Thoracic aorta (tissue), 2 donors: ENCODE data around the gene TBC1D8. TPM values are rescaled to one million over a fixed set of nuclear protein-coding genes. Genes with fewer than 3 reads are reported as not detected.

ENCODE experiments used
- ATAC-seq: fragments of 150-250 bp; one replicate; pipeline ENCODE4 v1.8.0; 2017; ENCODE audit warnings: low read depth; ENCODE audit not compliant: insufficient number of reproducible peaks, low FRiP score
- DNase-seq: peaks from one replicate; pipeline ENCODE4 v3.0.0-alpha.2; 2020; ENCODE audit warnings: low spot score
- H3K27ac ChIP-seq, 2 donors: fragments of 200-600 bp; sonication (generic); 1 replicate in 1 of 2; 2 replicates in 1 of 2; pipeline ENCODE4 v1.5.1; 2016; ENCODE audit warnings: mild to moderate bottlenecking in 2 of 2, moderate library complexity in 2 of 2
- H3K27me3 ChIP-seq: fragments of 200-600 bp; sonication (generic); replicated peaks from 2 replicates; pipeline ENCODE4 v1.6.0; 2016; ENCODE audit warnings: mild to moderate bottlenecking; ENCODE audit not compliant: insufficient read depth
- H3K36me3 ChIP-seq: fragments of 200-600 bp; sonication (generic); one replicate; pipeline ENCODE4 v1.5.1; 2016
- H3K4me1 ChIP-seq, 2 donors: fragments of 200-600 bp; sonication (generic); 1 replicate in 1 of 2; 2 replicates in 1 of 2; pipeline versions ENCODE4 v1.5.1 to v1.6.0; 2016; ENCODE audit warnings: low read depth in 2 of 2, mild to moderate bottlenecking in 1 of 2; ENCODE audit not compliant: control insufficient read depth in 1 of 2
- H3K4me3 ChIP-seq: fragments of 200-600 bp; sonication (generic); 2 replicates; pipeline ENCODE4 v1.5.1; 2016; ENCODE audit warnings: mild to moderate bottlenecking
- H3K9me3 ChIP-seq: fragments of 200-600 bp; sonication (generic); 2 replicates; pipeline ENCODE4 v1.5.1; 2016
- CTCF ChIP-seq: fragments of 200-600 bp; sonication (generic); IDR thresholded peaks from one replicate; pipeline ENCODE4 v1.5.1; 2019; ENCODE audit warnings: antibody characterized with exemption
- total RNA-seq, 2 donors: library from RNA; depleted of rRNA; stranded (reverse); fragments of >200 nt; gene quantifications; one replicate each; pipeline versions ENCODE4 v1.1.0 to v1.2.3, GENCODE V29; 2016

Gene TBC1D8
- total RNA-seq, 2 donors from 2014 or later = 47.4 to 62.0 TPM

DNA sequence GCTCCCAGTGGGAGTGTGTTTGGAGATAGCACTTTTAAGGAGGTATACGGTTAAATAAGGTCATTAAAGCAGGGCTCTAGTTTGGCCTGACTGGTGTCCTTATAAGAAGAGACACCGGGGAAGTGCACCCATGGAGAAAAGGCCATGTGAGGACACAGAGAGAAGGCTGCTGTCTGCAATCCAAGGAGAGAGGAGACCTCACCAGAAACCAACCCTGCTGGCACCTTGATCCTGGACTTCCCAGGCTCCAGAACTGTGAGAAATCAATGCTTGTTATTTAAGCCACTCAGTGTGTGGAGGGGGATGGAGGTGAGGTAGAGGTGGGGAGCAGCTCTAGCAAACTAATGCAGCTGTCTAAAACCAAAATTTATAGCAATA, 87.1 kb downstream of the TBC1D8 start:
- H3K27ac ChIP-seq = no peak overlapping the region
- DNase-seq (no peak), ATAC-seq (no peak)
- no peaks in the 10 kb centered on the region for H3K27me3 ChIP-seq
- H3K9me3 ChIP-seq = no peaks in the 10 kb centered on the region
- TF ChIP-seq CTCF = no peak
- H3K4me1 ChIP-seq = peaks cover 6 to 14% of the 10 kb centered on the region in 2 donors
- no peaks in the 10 kb centered on the region for H3K36me3 ChIP-seq
- H3K4me3 ChIP-seq = no peak overlapping the region

DNA sequence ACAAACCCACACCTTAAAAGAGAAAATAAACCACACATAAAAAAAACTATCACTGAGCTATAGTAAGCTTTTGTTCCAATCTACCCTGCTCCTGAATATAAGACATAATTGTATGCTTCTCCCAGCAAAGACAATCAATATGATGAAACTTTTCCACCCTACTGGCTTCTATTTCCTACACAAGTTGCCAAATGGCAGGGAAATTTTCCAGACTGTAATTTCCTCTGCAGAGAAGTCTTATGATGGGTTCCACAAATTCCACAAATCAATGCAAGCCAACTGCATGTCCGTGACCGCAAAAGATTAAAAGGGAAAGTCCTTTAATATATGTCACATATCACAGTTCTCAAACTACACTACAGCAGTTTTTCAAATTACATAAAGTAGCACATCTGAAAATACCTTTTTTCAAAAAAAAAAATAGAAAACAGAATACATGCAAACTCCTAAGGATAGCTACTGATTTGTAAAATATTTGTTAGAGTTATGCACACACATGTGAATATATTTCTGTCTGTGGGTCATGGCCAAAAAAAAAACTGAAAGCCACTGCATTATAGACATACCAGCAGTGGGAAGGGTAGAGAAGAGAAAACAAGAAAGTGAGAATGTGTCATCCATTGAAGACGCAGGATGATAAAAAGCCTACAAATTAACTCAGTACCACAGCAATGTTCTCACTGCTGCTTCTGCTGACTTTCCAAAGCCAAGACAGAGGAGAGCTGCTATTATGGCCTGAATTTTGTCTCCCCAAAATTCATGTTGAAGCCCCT, 87.6 kb downstream of the TBC1D8 start:
- no peak for TF ChIP-seq CTCF
- Histone ChIP-seq H3K36me3 (no peaks in the 10 kb centered on the region), H3K4me3 (no peak overlapping the region), H3K4me1 (peaks cover 6 to 14% of the 10 kb centered on the region in 2 donors), H3K27me3 (no peaks in the 10 kb centered on the region), H3K27ac (no peak overlapping the region), H3K9me3 (no peaks in the 10 kb centered on the region)
- DNase-seq = no peak
- no peak for ATAC-seq

DNA sequence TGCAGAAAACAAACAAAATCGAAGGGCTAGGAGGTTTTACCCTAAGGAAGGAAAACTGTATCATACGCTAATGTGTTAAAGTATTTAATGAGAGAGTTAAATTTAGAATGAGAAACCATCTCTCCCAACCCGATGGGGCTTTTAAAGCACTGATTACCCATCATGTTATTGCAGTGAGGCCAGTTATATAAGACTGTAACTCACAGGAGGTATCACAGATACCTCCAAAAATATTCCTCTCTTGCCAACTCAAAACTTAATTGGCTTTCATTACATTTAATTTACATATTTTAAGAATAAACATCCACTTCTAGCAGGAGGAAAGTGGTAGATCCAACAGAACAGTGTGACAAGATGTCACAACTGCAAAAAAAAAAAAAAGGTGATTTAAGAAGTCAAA, 92.8 kb downstream of the TBC1D8 start:
- Histone ChIP-seq H3K4me1 (peaks cover 6% of the 10 kb centered on the region in 2 donors), H3K9me3 (no peaks in the 10 kb centered on the region), H3K36me3 (peaks cover 10% of the 10 kb centered on the region), H3K4me3 (no peak overlapping the region), H3K27me3 (no peaks in the 10 kb centered on the region), H3K27ac (no peak overlapping the region)
- ATAC-seq = no peak
- no peak for DNase-seq
- TF ChIP-seq CTCF = no peak

DNA sequence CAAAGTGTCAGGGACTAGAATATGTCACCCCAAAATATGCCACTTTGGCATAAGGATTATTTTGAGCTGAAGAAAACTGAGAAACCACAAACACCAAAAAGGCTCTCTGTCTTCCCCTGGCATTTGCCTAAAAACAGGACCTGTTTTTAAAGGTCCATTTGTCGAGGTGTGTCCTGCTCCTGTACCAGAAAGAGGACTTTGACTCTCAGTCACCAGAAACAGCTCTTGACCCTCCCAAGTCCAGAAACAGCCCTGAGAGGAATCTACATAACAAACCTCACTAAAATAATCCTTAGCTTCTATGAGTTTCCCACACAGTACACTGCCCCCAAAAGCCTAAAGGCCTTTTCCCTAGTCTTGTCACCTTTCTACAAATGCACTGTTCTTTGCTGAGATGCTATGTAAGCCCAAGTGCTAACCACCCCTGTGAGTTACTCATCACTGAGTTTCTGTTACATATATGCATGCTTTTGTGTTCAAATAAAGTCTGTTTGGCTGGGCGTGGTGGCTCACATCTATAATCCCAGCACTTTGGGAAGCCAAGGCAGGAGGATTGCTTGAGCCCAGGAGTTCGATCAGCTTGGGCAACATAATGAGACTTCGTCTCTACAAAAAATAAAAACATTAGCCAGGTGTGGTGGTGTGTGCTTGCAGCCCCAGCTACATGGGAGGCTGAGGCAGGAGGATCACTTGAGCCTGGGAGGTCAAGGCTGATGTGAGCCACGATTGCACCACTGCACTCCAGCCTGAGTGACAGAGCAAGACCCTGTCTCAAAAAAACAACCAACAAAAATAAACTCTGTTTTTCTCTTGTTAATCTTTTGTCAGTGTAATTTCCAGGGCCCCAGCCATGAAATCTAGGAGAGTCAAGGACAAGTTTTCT, 93.9 kb downstream of the TBC1D8 start:
- Histone ChIP-seq H3K27ac (no peak overlapping the region), H3K4me1 (peaks cover 0 to 2% of the 10 kb centered on the region in 2 donors), H3K27me3 (no peaks in the 10 kb centered on the region), H3K36me3 (peaks cover 14% of the 10 kb centered on the region), H3K9me3 (no peaks in the 10 kb centered on the region), H3K4me3 (no peak overlapping the region)
- DNase-seq (no peak), ATAC-seq (no peak)
- TF ChIP-seq CTCF = no peak

DNA sequence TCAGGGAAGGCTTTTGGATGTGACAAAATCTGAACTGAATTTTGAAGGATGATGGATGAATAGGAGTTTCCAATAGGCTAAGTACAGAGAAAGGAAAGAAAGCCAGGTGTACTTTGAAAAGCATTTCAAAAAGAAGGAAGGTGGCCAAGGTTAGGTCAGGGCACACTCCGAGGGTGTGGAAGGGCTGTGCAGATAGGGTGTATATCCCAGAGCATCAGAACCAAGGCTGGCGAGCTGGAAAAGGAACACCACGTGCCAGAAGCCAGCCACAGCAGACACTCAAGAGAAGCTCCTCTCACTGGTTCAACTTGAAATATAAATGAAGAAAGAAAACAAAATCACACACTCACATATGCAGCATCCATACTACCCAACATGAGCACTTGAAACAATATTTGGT, 98.1 kb downstream of the TBC1D8 start:
- H3K4me3 ChIP-seq = no peak overlapping the region
- no peak for DNase-seq
- TF ChIP-seq CTCF = no peak
- H3K27me3 ChIP-seq = no peaks in the 10 kb centered on the region
- no peak for ATAC-seq
- H3K36me3 ChIP-seq = peaks cover 15% of the 10 kb centered on the region
- no peaks in the 10 kb centered on the region for H3K4me1 ChIP-seq
- H3K9me3 ChIP-seq = no peaks in the 10 kb centered on the region
- no peak overlapping the region for H3K27ac ChIP-seq
